Liver (tissue), 9 donors: Measurements from ENCODE around the gene UBE2L3. TPM values are rescaled to one million over a fixed set of nuclear protein-coding genes. Genes with fewer than 3 reads are reported as not detected.

ENCODE experiments used
- DNase-seq: peaks from one replicate; pipeline ENCODE4 v3.0.0-alpha.2; 2017; ENCODE audit warnings: low spot score
- H3K27ac ChIP-seq, 2 donors: one replicate each; pipeline ENCODE4 v1.7.0; 2013; ENCODE audit warnings: inconsistent platforms in 2 of 2, low read length in 2 of 2, control low read depth in 1 of 2, low read depth in 1 of 2, mild to moderate bottlenecking in 1 of 2
- H3K27me3 ChIP-seq, 4 donors: one replicate each; pipeline versions ENCODE4 v1.6.1 to v1.7.0; 2013; ENCODE audit warnings: low read length in 3 of 4, inconsistent platforms in 1 of 4, mild to moderate bottlenecking in 1 of 4, moderate library complexity in 1 of 4; ENCODE audit not compliant: control insufficient read depth in 4 of 4, insufficient read depth in 4 of 4
- H3K36me3 ChIP-seq, 4 donors: one replicate each; pipeline versions ENCODE4 v1.6.1 to v1.7.0; 2013; ENCODE audit warnings: low read length in 3 of 4, mild to moderate bottlenecking in 3 of 4, low read depth in 1 of 4, moderate library complexity in 1 of 4; ENCODE audit not compliant: control insufficient read depth in 4 of 4, insufficient read depth in 3 of 4
- H3K4me1 ChIP-seq, 4 donors: one replicate each; pipeline versions ENCODE4 v1.6.1 to v1.7.0; 2013; ENCODE audit warnings: low read length in 3 of 4, mild to moderate bottlenecking in 3 of 4, moderate library complexity in 1 of 4; ENCODE audit not compliant: control insufficient read depth in 4 of 4, insufficient read depth in 4 of 4
- H3K4me3 ChIP-seq, 3 donors: one replicate each; pipeline versions ENCODE4 v1.6.1 to v1.7.0; 2013; ENCODE audit warnings: low read length in 3 of 3, control low read depth in 1 of 3, low read depth in 1 of 3, mild to moderate bottlenecking in 1 of 3
- H3K9ac ChIP-seq, 2 donors: one replicate each; pipeline ENCODE4 v1.7.0; 2013; ENCODE audit warnings: low read length in 2 of 2, mild to moderate bottlenecking in 2 of 2, moderate library complexity in 2 of 2, control low read depth in 1 of 2, low read depth in 1 of 2
- H3K9me3 ChIP-seq, 4 donors: one replicate each; pipeline versions ENCODE4 v1.6.1 to v1.7.0; 2013; ENCODE audit warnings: low read length in 3 of 4; ENCODE audit not compliant: control insufficient read depth in 4 of 4
- ATF3 ChIP-seq: IDR thresholded peaks from 2 replicates; pipeline ENCODE4 v1.6.1; 2016; ENCODE audit warnings: antibody characterized with exemption
- CTCF ChIP-seq: fragments of 150-350 bp; IDR thresholded peaks from 2 replicates; pipeline ENCODE4 v1.5.1; 2017; ENCODE audit warnings: improper control_type of control experiment, low read depth, low read length; ENCODE audit not compliant: missing input control
- EGR1 ChIP-seq, 2 donors: IDR thresholded peaks; 2 replicates each; pipeline ENCODE4 v1.6.1; 2016 to 2018; ENCODE audit warnings: antibody characterized with exemption in 2 of 2, low read depth in 2 of 2
- FOXA2 ChIP-seq: IDR thresholded peaks from 2 replicates; pipeline ENCODE4 v1.6.1; 2016; ENCODE audit warnings: antibody characterized with exemption
- GABPA ChIP-seq, 2 donors: IDR thresholded peaks in 1 of 2; conservative IDR thresholded peaks in 1 of 2; 2 replicates each; pipeline ENCODE4 v1.6.1; 2016; ENCODE audit warnings: antibody characterized with exemption in 2 of 2, mild to moderate bottlenecking in 1 of 2, moderate library complexity in 1 of 2
- HNF4A ChIP-seq, 2 donors: conservative IDR thresholded peaks; 2 replicates each; pipeline ENCODE4 v1.6.1; 2016; ENCODE audit warnings: antibody characterized with exemption in 2 of 2, mild to moderate bottlenecking in 2 of 2
- HNF4G ChIP-seq: IDR thresholded peaks from 2 replicates; pipeline ENCODE4 v1.6.1; 2016; ENCODE audit warnings: antibody characterized with exemption
- JUND ChIP-seq, 2 donors: IDR thresholded peaks; 2 replicates each; pipeline ENCODE4 v1.6.1; 2016; ENCODE audit warnings: antibody characterized with exemption in 2 of 2
- MAX ChIP-seq: IDR thresholded peaks from 2 replicates; pipeline ENCODE4 v1.6.1; 2016; ENCODE audit warnings: antibody characterized with exemption
- NR2F2 ChIP-seq: IDR thresholded peaks from 2 replicates; pipeline ENCODE4 v1.6.1; 2016; ENCODE audit warnings: antibody characterized with exemption
- RAD21 ChIP-seq, 2 donors: IDR thresholded peaks; 2 replicates each; pipeline ENCODE4 v1.6.1; 2016; ENCODE audit warnings: antibody characterized with exemption in 2 of 2, mild to moderate bottlenecking in 2 of 2
- RXRA ChIP-seq, 2 donors: IDR thresholded peaks; 2 replicates each; pipeline ENCODE4 v1.6.1; 2017 to 2018; ENCODE audit warnings: antibody characterized with exemption in 2 of 2, mild to moderate bottlenecking in 1 of 2
- SP1 ChIP-seq: IDR thresholded peaks from 2 replicates; pipeline ENCODE4 v1.6.1; 2018; ENCODE audit warnings: antibody characterized with exemption, mild to moderate bottlenecking
- TAF1 ChIP-seq: conservative IDR thresholded peaks from 2 replicates; pipeline ENCODE4 v1.6.1; 2016; ENCODE audit warnings: antibody characterized with exemption, mild to moderate bottlenecking
- YY1 ChIP-seq: IDR thresholded peaks from 2 replicates; pipeline ENCODE4 v1.6.1; 2016; ENCODE audit warnings: antibody characterized with exemption, mild to moderate bottlenecking
- ZBTB33 ChIP-seq: IDR thresholded peaks from 2 replicates; pipeline ENCODE4 v1.6.1; 2016; ENCODE audit warnings: antibody characterized with exemption
- WGBS: extraction: QIAGEN DNeasy Blood & Tissue Kit; methylation state at CpG from one replicate; pipeline ENCODE4 v1.1.7; 2013; 5-methylcytosine and 5-hydroxymethylcytosine counted together
- polyA plus RNA-seq, 2 donors: library from polyadenylated mRNA; stranded (reverse) in 1 of 2; unstranded in 1 of 2; fragments of 200-250 nt in 1 of 2; fragments of >200 nt in 1 of 2; fragmentation: Nextera tagmentation in 1 of 2; extraction: Ambion mirVana in 1 of 2; gene quantifications; one replicate each; pipeline versions ENCODE4 v1.2.1 to v1.2.3, GENCODE V29; 2013 to 2015
- total RNA-seq, 2 donors: library from RNA; depleted of rRNA; stranded (reverse); fragments of >200 nt; gene quantifications; one replicate each; pipeline ENCODE4 v1.2.3, GENCODE V29; 2014
- TF ChIP-seq, protein P1 (sequence below): IDR thresholded peaks from 2 replicates; pipeline ENCODE4 v1.6.1; 2016; ENCODE audit warnings: antibody characterized with exemption, mild to moderate bottlenecking
- donor health status: healthy.
- donor health status: healthy.
- donor health status: healthy.
- donor health status: healthy.
- donor health status: healthy.

UBE2L3 gene
- total and polyA plus RNA-seq, 4 donors = 14.3 to 33.4 (median 19.8) TPM

- no peak for DNase-seq
- WGBS = 92% methylated on average over 4 of the region's 4 CpGs
- Histone ChIP-seq H3K9me3 (no peaks in the 10 kb centered on the region), H3K4me1 (peaks cover 0 to 12% (median 8%) of the 10 kb centered on the region in 4 donors), H3K27ac (no peak overlapping the region), H3K4me3 (no peak overlapping the region), H3K36me3 (peaks cover 0 to 4% (median 0%) of the 10 kb centered on the region in 4 donors), H3K27me3 (no peaks in the 10 kb centered on the region), H3K9ac (no peak overlapping the region)
- no peak for TF ChIP-seq TAF1
- TF ChIP-seq HNF4A (conservative IDR thresholded peaks at IDR 0.05) = no peak
- no peak for TF ChIP-seq RAD21 (IDR thresholded peaks at IDR 0.05)
- no peak for TF ChIP-seq MAX
- TF ChIP-seq NR2F2 = no peak
- no peak for TF ChIP-seq YY1
- TF ChIP-seq HNF4G = no peak
- TF ChIP-seq EGR1 (IDR thresholded peaks at IDR 0.05; ENCODE audit: low read depth in 2 of 2) = no peak
- no peak for TF ChIP-seq JUND (IDR thresholded peaks at IDR 0.05)
- TF ChIP-seq CTCF = no peak
- TF ChIP-seq ATF3 = no peak
- TF ChIP-seq ZBTB33 = no peak
- TF ChIP-seq, protein P1, sequence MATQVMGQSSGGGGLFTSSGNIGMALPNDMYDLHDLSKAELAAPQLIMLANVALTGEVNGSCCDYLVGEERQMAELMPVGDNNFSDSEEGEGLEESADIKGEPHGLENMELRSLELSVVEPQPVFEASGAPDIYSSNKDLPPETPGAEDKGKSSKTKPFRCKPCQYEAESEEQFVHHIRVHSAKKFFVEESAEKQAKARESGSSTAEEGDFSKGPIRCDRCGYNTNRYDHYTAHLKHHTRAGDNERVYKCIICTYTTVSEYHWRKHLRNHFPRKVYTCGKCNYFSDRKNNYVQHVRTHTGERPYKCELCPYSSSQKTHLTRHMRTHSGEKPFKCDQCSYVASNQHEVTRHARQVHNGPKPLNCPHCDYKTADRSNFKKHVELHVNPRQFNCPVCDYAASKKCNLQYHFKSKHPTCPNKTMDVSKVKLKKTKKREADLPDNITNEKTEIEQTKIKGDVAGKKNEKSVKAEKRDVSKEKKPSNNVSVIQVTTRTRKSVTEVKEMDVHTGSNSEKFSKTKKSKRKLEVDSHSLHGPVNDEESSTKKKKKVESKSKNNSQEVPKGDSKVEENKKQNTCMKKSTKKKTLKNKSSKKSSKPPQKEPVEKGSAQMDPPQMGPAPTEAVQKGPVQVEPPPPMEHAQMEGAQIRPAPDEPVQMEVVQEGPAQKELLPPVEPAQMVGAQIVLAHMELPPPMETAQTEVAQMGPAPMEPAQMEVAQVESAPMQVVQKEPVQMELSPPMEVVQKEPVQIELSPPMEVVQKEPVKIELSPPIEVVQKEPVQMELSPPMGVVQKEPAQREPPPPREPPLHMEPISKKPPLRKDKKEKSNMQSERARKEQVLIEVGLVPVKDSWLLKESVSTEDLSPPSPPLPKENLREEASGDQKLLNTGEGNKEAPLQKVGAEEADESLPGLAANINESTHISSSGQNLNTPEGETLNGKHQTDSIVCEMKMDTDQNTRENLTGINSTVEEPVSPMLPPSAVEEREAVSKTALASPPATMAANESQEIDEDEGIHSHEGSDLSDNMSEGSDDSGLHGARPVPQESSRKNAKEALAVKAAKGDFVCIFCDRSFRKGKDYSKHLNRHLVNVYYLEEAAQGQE = no peak
- no peak for TF ChIP-seq GABPA (IDR thresholded peaks at IDR 0.05 in 1 of 2, conservative IDR thresholded peaks at IDR 0.05 in 1 of 2)
- no peak for TF ChIP-seq RXRA (IDR thresholded peaks at IDR 0.05)
- TF ChIP-seq SP1 = no peak
- no peak for TF ChIP-seq FOXA2
Observed at GRCh38 chr22:21631025-21631424, 63.5 kb downstream of the UBE2L3 start.
